H9 (cell line): ENCODE results near the gene OR10A7. TPM values are rescaled to one million over a fixed set of nuclear protein-coding genes. Genes with fewer than 3 reads are reported as not detected.

Experiments used
- DNase-seq: peaks from one replicate; pipeline ENCODE4 v3.0.0-alpha.2; 2017
- H2AFZ ChIP-seq: one replicate; pipeline ENCODE4 v1.6.1; 2013; ENCODE audit warnings: mild to moderate bottlenecking, low read length, control low read depth, moderate library complexity
- H2AK5ac ChIP-seq: 2 replicates; pipeline ENCODE4 v1.6.1; 2013; ENCODE audit warnings: low read length, control low read depth, mixed read lengths; ENCODE audit not compliant: insufficient read length
- H2BK120ac ChIP-seq: one replicate; pipeline ENCODE4 v1.6.1; 2013; ENCODE audit warnings: low read depth, mild to moderate bottlenecking, low read length, control low read depth, inconsistent platforms; ENCODE audit not compliant: poor library complexity, severe bottlenecking
- H2BK12ac ChIP-seq: 2 replicates; pipeline ENCODE4 v1.6.1; 2013; ENCODE audit warnings: low read length, control low read depth, mixed read lengths, low read depth; ENCODE audit not compliant: insufficient read length
- H2BK15ac ChIP-seq: 2 replicates; pipeline ENCODE4 v1.6.1; 2013; ENCODE audit warnings: low read depth, low read length, control low read depth
- H2BK20ac ChIP-seq: one replicate; pipeline ENCODE4 v1.6.1; 2013; ENCODE audit warnings: low read depth, mild to moderate bottlenecking, low read length, control low read depth, inconsistent platforms; ENCODE audit not compliant: poor library complexity, severe bottlenecking
- H2BK5ac ChIP-seq: 2 replicates; pipeline ENCODE4 v1.6.1; 2013; ENCODE audit warnings: low read length, control low read depth, mixed read lengths; ENCODE audit not compliant: insufficient read length
- H3K14ac ChIP-seq: 2 replicates; pipeline ENCODE4 v1.6.1; 2013; ENCODE audit warnings: low read length, control low read depth; ENCODE audit not compliant: insufficient read depth
- H3K18ac ChIP-seq: 2 replicates; pipeline ENCODE4 v1.6.1; 2013; ENCODE audit warnings: low read depth, mild to moderate bottlenecking, mixed read lengths, low read length, control low read depth; ENCODE audit not compliant: insufficient read length
- H3K23ac ChIP-seq: 2 replicates; pipeline ENCODE4 v1.6.1; 2013; ENCODE audit warnings: low read length, control low read depth, mixed read lengths, low read depth; ENCODE audit not compliant: insufficient read length
- H3K23me2 ChIP-seq: 2 replicates; pipeline ENCODE4 v1.6.1; 2013; ENCODE audit warnings: low read depth, mild to moderate bottlenecking, mixed read lengths, low read length, control low read depth; ENCODE audit not compliant: insufficient read length, poor library complexity, severe bottlenecking
- H3K27ac ChIP-seq: 2 replicates; pipeline ENCODE4 v1.5.1; 2013; ENCODE audit warnings: low read length, control low read depth, mixed read lengths, low read depth; ENCODE audit not compliant: insufficient read length
- H3K27me3 ChIP-seq: 2 replicates; pipeline ENCODE4 v1.6.1; 2013; ENCODE audit warnings: low read length, control low read depth, inconsistent platforms; ENCODE audit not compliant: insufficient read depth
- H3K4ac ChIP-seq: 2 replicates; pipeline ENCODE4 v1.6.1; 2013; ENCODE audit warnings: low read depth, mild to moderate bottlenecking, control low read depth, inconsistent platforms, low read length, moderate library complexity
- H3K4me1 ChIP-seq: 2 replicates; pipeline ENCODE4 v1.6.1; 2013; ENCODE audit warnings: low read length, control low read depth, inconsistent platforms; ENCODE audit not compliant: insufficient read depth
- H3K4me2 ChIP-seq: 2 replicates; pipeline ENCODE4 v1.6.1; 2013; ENCODE audit warnings: low read length, control low read depth, mixed read lengths; ENCODE audit not compliant: insufficient read length, insufficient read depth
- H3K56ac ChIP-seq: 2 replicates; pipeline ENCODE4 v1.6.1; 2013; ENCODE audit warnings: low read depth, mild to moderate bottlenecking, mixed read lengths, low read length, control low read depth; ENCODE audit not compliant: insufficient read length
- H3K79me1 ChIP-seq: 2 replicates; pipeline ENCODE4 v1.6.1; 2013; ENCODE audit warnings: low read depth, mild to moderate bottlenecking, moderate library complexity, low read length, control low read depth, inconsistent platforms; ENCODE audit not compliant: insufficient read depth, poor library complexity, severe bottlenecking
- H3K79me2 ChIP-seq: 2 replicates; pipeline ENCODE4 v1.6.1; 2013; ENCODE audit warnings: low read length, control low read depth, inconsistent platforms; ENCODE audit not compliant: insufficient read depth
- H3K9ac ChIP-seq: 2 replicates; pipeline ENCODE4 v1.6.1; 2013; ENCODE audit warnings: low read length, control low read depth, mixed read lengths; ENCODE audit not compliant: insufficient read length; ENCODE audit errors: extremely low read depth
- H3K9me3 ChIP-seq: one replicate; pipeline ENCODE4 v1.6.1; 2013; ENCODE audit warnings: low read depth, low read length, inconsistent platforms; ENCODE audit not compliant: control insufficient read depth
- H3T11ph ChIP-seq: one replicate; pipeline ENCODE4 v1.6.1; 2013; ENCODE audit warnings: mild to moderate bottlenecking, low read length, control low read depth, inconsistent platforms
- H4K20me1 ChIP-seq: one replicate; pipeline ENCODE4 v1.6.1; 2013; ENCODE audit not compliant: control insufficient read depth, insufficient read length, insufficient read depth
- H4K5ac ChIP-seq: 2 replicates; pipeline ENCODE4 v1.6.1; 2013; ENCODE audit warnings: low read depth, mild to moderate bottlenecking, mixed read lengths, low read length, control low read depth; ENCODE audit not compliant: insufficient read length
- H4K8ac ChIP-seq: replicated peaks from 2 replicates; pipeline ENCODE4 v1.6.1; 2013; ENCODE audit warnings: low read length, control low read depth, mixed read lengths, low read depth; ENCODE audit not compliant: insufficient read length
- H4K91ac ChIP-seq: 2 replicates; pipeline ENCODE4 v1.6.1; 2013; ENCODE audit warnings: low read depth, mild to moderate bottlenecking, moderate library complexity, mixed read lengths, low read length, control low read depth; ENCODE audit not compliant: insufficient read length
- H3K27ac Mint-ChIP-seq, 3 experiments: 2 replicates in 2 of 3; 3 replicates in 1 of 3; pipeline ENCODE4 v1.8.0; 2020 to 2021; ENCODE audit warnings: mixed read lengths in 3 of 3, mild to moderate bottlenecking in 1 of 3, moderate library complexity in 1 of 3
- H3K27me3 Mint-ChIP-seq: 2 replicates; pipeline ENCODE4 v1.8.0; 2021; ENCODE audit warnings: low read depth, mild to moderate bottlenecking, moderate library complexity, mixed read lengths
- H3K36me3 Mint-ChIP-seq, 3 experiments: 2 replicates in 2 of 3; 3 replicates in 1 of 3; pipeline ENCODE4 v1.8.0; 2020 to 2021; ENCODE audit warnings: low read depth in 3 of 3, mixed read lengths in 3 of 3; ENCODE audit not compliant: insufficient read depth in 1 of 3
- H3K4me1 Mint-ChIP-seq, 2 experiments: 2 replicates each; pipeline ENCODE4 v1.8.0; 2020; ENCODE audit warnings: mixed read lengths in 2 of 2
- H3K4me3 Mint-ChIP-seq, 2 experiments: 2 replicates in 1 of 2; 3 replicates in 1 of 2; pipeline ENCODE4 v1.8.0; 2020 to 2021; ENCODE audit warnings: mild to moderate bottlenecking in 2 of 2, mixed read lengths in 2 of 2, moderate library complexity in 1 of 2
- H3K9me3 Mint-ChIP-seq, 2 experiments: 2 replicates in 1 of 2; 3 replicates in 1 of 2; pipeline ENCODE4 v1.8.0; 2020; ENCODE audit warnings: mild to moderate bottlenecking in 2 of 2, mixed read lengths in 2 of 2, moderate library complexity in 1 of 2
- WGBS: extraction: QIAGEN DNeasy Blood & Tissue Kit; methylation state at CpG from one replicate; pipeline ENCODE4 v1.1.7; 2013; ENCODE audit warnings: missing lambda C conversion rate, low lambda C conversion rate, mixed read lengths; ENCODE audit not compliant: insufficient read length; ENCODE audit errors: extremely low coverage; 5-methylcytosine and 5-hydroxymethylcytosine counted together
- total RNA-seq: library from RNA; stranded (reverse); gene quantifications from 2 replicates; pipeline ENCODE4 v1.2.1, GENCODE V29; 2021
- TF ChIP-seq, protein P1 (sequence below): fragments of 200-600 bp; sonication (generic); conservative IDR thresholded peaks from 3 replicates; pipeline ENCODE4 v1.8.0; 2021; ENCODE audit warnings: antibody characterized with exemption, mild to moderate bottlenecking

Gene OR10A7
- total RNA-seq, 1 experiment from 2014 or later: not detected

- H2AFZ ChIP-seq: no peak overlapping the region
- no peak overlapping the region for H2BK15ac ChIP-seq
- H3T11ph ChIP-seq: no peak overlapping the region
- no peaks in the 10 kb centered on the region for H3K9me3 ChIP-seq
- Mint-ChIP-seq H3K4me1 (no peaks in the 10 kb centered on the region), H3K36me3 (peaks cover 0 to 8% (median 2%) of the 10 kb centered on the region in 3 experiments; a peak in 6 of 7 replicates), H3K27me3 (no peaks in the 10 kb centered on the region; the same call in none of the 2 replicates), H3K9me3 (peaks cover 7 to 12% of the 10 kb centered on the region in 2 experiments), H3K4me3 (no peak overlapping the region), H3K27ac (no peak overlapping the region)
- H3K4ac ChIP-seq: no peak overlapping the region
- no peak overlapping the region for H3K4me2 ChIP-seq
- no peaks in the 10 kb centered on the region for H3K79me1 ChIP-seq
- TF ChIP-seq, protein P1, sequence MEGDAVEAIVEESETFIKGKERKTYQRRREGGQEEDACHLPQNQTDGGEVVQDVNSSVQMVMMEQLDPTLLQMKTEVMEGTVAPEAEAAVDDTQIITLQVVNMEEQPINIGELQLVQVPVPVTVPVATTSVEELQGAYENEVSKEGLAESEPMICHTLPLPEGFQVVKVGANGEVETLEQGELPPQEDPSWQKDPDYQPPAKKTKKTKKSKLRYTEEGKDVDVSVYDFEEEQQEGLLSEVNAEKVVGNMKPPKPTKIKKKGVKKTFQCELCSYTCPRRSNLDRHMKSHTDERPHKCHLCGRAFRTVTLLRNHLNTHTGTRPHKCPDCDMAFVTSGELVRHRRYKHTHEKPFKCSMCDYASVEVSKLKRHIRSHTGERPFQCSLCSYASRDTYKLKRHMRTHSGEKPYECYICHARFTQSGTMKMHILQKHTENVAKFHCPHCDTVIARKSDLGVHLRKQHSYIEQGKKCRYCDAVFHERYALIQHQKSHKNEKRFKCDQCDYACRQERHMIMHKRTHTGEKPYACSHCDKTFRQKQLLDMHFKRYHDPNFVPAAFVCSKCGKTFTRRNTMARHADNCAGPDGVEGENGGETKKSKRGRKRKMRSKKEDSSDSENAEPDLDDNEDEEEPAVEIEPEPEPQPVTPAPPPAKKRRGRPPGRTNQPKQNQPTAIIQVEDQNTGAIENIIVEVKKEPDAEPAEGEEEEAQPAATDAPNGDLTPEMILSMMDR: peak; percentile 86
- no peak overlapping the region for H2BK5ac ChIP-seq
- H3K56ac ChIP-seq: no peak overlapping the region
- H2BK20ac ChIP-seq: no peak overlapping the region
- no CpG with 5 or more reads among the region's 4 CpGs for WGBS
- DNase-seq: no peak
- no peaks in the 10 kb centered on the region for H4K20me1 ChIP-seq
- no peak overlapping the region for H2BK12ac ChIP-seq
- H4K91ac ChIP-seq: no peak overlapping the region
- no peaks in the 10 kb centered on the region for H3K79me2 ChIP-seq
- no peak overlapping the region for H3K9ac ChIP-seq
- H2BK120ac ChIP-seq: no peak overlapping the region
- H4K5ac ChIP-seq: no peak overlapping the region
- no peaks in the 10 kb centered on the region for H3K4me1 ChIP-seq
- no peaks in the 10 kb centered on the region for H3K27me3 ChIP-seq
- no peak overlapping the region for H3K18ac ChIP-seq
- H3K27ac ChIP-seq: no peak overlapping the region
- H2AK5ac ChIP-seq: no peak overlapping the region
- no peak overlapping the region for H3K14ac ChIP-seq
- no peak overlapping the region for H4K8ac ChIP-seq
- no peak overlapping the region for H3K23ac ChIP-seq
- no peaks in the 10 kb centered on the region for H3K23me2 ChIP-seq
These were observed 31.8 kb upstream of the OR10A7 start for GRCh38 chr12:55188974-55189556.
